NCI-H2227 (cell line): ENCODE data around the gene ISG20.
"Not testable (repeated sequence)": the region's sequence is repeated elsewhere in the genome, so short reads cannot be mapped to it uniquely, and the experiment has no call there.

ENCODE experiments used
- DNase-seq: peaks from one replicate; lab custom pipeline; 2025; ENCODE audit not compliant: unreplicated experiment; lab: John Stamatoyannopoulos, UW

ISG20 gene

DNA sequence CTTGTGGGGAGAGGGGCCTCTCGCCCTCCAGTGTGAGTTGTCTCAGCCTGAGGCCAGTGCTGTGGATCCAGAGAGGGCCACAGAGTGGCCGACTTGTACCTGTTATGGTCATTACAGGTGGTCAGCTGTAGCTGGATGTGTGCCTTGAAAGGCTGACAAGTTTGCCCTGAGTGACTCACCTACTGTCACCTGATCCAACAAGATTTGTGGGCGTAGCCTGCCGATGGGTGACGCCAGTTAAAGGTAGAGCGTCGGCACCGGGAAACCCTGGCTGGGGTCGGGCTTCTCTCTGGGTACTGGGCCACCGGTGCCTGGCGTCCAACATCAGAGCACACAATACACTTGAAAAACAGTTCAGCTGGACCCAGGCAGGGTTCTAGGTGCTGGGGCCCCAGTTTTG lies 2.8 kb upstream of the ISG20 start:
- DNase-seq: no peak

DNA sequence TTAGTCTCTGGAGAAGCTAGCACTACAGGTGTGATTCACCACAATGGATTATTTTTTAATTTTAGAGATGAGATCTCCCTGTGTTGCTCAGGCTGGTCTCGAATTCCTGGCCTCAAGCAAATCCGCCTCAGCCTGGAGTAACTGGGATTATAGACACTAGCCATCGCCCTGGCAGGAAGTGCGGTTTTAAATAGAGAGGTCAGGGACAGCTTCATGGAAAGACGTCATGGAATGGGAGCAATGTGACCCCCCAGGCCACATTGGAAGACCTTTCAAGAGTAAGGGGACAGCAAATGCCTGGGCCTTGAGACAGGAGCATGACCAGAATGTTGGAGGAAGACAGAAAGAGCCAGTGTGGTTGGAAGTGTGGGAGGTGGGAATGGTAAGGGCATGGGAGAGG lies 2.2 kb upstream of the ISG20 start:
- no peak for DNase-seq

DNA sequence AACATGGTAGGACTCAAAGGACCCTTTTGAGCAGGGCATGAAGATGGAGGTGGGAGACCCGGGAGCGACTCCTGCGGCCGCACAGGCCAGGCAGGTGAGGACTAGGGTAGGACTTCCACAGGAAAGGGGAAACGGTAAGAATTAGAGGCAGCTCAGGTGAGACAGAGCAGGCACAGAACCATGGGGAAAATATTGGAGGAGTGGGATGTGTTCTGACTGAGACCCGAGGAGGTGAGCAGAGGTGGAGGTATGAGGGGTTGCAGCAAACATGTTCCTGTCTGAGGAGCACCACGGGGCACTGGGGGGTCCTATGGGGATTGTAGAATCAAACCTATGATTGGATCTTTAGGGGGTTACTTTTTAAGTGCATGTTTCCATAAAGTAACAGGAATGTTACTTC lies 1.4 kb upstream of the ISG20 start:
- no peak for DNase-seq

DNA sequence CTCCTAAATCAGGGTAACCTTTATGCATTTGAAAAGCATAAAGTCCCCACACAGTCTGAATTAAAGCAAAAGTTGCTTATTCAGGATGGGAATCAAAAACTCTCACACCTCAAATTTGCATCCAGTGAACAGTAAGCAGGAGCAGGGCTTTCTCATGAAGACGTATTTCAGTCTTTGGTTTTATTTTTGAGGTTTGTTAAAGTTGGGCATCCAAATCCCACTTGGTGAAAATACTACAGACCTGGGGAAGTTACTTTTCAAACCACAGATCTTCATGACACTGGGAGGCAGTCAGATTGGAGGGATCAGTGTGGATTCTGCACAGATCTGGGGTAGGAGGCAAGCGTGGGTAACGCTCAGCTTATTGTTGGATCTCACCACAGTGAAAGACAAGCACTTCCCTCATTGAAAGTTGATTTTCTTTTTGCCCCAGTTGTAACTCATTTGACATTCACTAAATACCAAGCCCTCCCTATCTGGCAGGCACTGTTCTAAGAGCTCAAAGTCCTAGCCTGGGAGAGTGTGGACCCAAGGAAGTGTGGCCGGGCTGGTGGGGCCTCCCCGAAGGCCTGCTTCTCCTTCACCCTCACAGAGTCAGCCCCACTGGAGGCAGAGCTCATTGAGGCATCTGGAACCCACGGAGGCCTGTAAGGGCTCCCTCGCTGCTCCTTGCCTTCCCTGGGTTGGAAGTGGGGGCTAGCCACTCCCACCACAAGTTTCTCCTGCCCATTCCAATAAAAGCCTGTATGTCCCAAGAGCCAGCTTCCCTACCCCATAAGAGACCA lies 783 bp upstream of the ISG20 start:
- no peak for DNase-seq

DNA sequence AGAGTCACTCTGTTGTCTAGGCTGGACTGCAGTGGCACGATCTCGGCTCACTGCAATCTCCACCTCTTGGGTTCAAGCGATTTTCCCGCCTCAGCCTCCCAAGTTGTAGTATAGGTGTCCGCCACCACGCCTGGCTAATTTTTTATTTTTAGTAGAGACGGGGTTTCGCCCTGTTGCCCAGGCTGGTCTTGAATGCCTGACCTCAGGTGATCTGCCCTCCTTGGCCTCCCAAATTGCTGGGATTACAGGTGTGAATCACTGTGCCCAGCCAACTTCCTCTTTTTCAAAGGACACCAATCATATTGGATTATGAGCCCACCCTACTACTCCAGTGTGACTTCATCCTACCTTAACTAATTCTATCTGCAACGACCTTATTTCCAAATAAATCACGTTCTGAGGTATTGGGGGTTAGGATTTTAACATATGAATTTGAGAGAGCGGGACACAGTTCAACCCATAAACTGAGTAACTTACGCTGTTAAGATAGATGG lies 3.2 kb downstream of the ISG20 start:
- no peak for DNase-seq

GRCh38 chr15:88642514-88642913 lies 3.7 kb downstream of the ISG20 start:
- DNase-seq: not testable (repeated sequence)

DNA sequence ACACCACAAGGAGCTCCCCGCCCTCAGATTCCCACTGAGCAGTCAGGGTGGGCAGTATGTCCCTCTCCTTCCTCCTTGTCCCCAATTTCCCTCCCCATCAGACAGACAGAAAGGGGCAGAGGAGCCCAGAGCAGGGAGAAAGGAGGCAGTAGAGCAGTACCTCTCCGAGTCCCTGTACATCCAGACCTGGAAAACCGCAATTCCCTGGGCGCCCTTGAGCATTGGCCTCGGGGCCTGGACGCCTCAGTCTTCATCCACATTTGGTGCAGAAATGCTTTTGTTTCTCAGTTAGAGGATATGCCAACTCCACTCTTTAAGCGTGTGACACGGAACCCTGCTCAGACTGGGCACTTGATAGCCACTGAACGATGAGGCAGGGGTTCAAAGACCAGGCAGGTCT lies 5.9 kb downstream of the ISG20 start:
- no peak for DNase-seq

- DNase-seq: no peak
Measured at GRCh38 chr15:88645171-88646087, 6.6 kb downstream of the ISG20 start.

DNA sequence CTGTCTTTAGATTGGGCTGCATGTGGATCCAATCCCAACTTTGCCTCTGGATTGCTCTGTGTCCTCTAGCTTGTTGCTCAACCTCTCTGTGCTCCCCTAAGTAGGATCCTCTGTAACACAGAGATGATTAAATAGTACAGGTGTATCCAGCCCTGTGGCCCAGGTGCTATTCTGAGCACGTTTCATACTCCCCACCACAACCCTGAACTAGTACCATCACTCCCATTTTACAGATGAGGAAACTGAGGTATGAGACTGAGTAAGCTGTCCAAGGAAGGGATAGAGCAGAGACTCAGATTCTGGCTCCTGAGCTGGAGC lies 7.2 kb downstream of the ISG20 start:
- DNase-seq: no peak

DNA sequence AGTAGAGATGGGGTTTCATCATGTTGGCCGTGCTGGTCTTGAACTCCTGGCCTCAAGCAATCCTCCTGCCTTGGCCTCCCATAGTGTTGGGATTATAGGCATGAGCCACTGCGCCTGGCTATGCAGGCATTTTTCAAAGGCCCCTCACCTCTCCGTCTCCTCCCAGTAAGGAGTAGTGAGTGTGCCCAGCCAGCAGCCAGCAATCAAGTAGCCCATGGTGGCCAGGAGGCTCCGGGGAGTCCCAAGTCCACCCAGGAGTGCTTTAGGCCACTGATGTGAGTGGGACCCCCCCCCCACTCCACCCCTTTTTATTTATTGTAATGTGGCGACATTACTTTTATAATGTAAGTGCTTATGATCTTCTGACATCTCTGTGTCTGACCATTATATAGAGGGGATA lies 8.1 kb downstream of the ISG20 start:
- DNase-seq: no peak

- DNase-seq: no peak
Measured at GRCh38 chr15:88647351-88648105, 8.7 kb downstream of the ISG20 start.

DNA sequence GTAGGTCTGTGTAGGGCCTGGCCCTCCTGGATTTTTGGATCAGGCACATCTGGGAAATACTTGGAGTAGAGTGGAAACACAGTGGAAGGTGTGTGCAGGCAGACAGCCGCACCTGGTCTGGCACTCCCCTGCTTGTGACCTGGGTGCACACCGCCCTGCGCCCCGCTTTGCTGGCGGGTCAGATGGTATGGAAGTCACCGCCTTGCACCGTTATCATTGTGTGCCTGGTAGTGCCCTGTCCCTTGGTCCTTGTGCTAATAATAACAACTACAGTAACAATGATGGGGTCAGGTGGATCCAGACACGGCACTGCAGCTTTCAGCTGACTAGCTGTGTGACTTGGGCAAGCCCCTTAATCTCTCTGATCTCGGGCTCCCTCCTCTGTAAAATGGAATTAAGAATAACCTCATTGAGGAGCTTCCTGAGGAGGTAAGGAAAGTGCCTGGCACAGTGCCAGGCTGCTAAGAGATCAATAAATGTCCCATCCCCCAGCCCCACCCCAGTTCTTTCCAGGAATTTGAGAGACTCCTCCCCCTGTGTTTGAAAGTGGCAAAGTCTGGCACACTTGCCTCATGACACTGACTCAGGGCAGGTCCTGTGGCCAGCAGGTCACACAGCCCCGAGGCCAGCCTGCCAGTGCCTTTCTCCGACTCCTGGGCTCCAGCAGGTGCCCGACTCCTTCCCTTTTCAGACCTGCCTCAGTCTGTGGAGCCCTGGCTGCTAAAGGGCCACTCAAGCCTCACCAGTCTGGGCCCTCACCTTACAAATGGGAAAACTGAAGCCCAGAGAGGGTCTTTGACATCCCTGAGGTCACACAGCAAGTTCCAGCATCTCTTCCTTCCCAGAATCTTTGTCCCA lies 9.8 kb downstream of the ISG20 start:
- no peak for DNase-seq

DNA sequence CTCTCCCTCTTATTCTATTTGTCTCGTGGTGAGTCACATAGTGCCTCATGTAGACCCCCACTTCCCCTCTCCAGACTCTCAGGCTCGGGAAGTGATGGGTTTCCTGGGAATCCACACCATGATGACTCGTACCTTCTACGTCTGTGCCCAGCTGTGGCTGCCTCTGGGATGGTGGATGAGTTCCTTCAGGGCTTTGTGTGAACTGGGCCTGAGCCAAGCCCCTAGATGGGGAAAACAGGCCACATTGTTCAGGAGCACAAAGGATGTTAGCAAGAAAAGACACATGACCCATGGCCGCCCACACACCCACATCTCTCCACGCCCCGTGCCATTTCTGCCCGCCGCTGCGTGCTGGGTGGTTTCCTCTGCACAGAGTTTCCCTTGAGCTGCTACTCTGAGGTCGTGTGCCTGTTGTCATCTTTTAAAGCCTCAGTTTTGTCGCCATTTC lies 10.5 kb downstream of the ISG20 start:
- DNase-seq: no peak

GRCh38 chr15:88649753-88650551 lies 11.1 kb downstream of the ISG20 start:
- no peak for DNase-seq

GRCh38 chr15:88650556-88650955 lies 11.7 kb downstream of the ISG20 start:
- no peak for DNase-seq

- no peak for DNase-seq
Measured at GRCh38 chr15:88651136-88651732, 12.4 kb downstream of the ISG20 start.

- no peak for DNase-seq
Measured at GRCh38 chr15:88651971-88652370, 13.2 kb downstream of the ISG20 start.

DNA sequence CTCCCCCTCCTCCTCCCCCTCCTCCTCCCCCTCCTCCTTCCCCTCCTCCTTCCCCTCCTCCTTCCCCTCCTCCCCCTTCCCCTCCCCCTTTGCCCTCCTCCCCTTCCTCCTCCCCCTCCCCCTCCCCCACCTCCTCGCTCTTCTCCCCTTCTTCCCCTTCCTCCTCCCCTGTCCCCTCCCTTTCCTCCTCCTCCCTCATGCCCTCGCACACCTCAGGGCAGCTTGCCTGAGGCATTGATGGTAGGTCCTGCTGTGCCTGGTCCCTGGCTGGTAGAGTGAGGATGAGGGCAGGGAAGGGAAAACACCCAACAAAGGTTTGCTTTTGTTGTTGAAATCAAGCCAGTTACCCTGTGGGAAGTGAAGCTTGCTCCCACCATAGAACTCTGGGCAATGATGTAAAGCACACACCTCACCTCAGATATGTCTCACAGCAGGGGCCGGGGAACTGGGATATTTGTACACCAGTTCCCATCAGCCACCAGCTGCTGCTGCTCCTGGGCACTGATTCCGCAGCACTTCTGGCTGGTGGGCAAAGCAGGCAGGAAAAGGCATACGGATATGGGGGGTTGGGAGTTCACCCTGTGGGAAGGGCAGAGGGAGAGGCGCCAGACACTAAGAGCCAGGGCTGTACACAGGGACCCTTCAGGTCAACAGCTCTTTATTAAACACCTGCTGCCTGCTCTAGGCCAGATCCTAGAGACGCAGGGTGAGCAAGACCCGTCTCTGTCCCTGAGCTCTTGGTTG lies 13.8 kb downstream of the ISG20 start:
- peak; percentile 38 for DNase-seq
